Esophagus (tissue), 2 donors: ENCODE results near the gene ZFP3. TPM values are rescaled to one million over a fixed set of nuclear protein-coding genes. Genes with fewer than 3 reads are reported as not detected.
"Not testable (repeated sequence)": the region's sequence is repeated elsewhere in the genome, so short reads cannot be mapped to it uniquely, and the experiment has no call there.

ENCODE experiments used
- H3K27ac ChIP-seq, 2 donors: one replicate each; pipeline ENCODE4 v1.5.1; 2013; ENCODE audit warnings: low read depth in 2 of 2, mild to moderate bottlenecking in 2 of 2, inconsistent platforms in 1 of 2, low read length in 1 of 2, moderate library complexity in 1 of 2
- H3K27me3 ChIP-seq, 2 donors: one replicate each; pipeline ENCODE4 v1.6.1; 2013; ENCODE audit warnings: low read length in 2 of 2, control low read depth in 1 of 2, mild to moderate bottlenecking in 1 of 2; ENCODE audit not compliant: insufficient read depth in 2 of 2, control insufficient read depth in 1 of 2
- H3K36me3 ChIP-seq, 2 donors: one replicate each; pipeline ENCODE4 v1.6.1; 2013; ENCODE audit warnings: low read length in 1 of 2; ENCODE audit not compliant: control insufficient read depth in 2 of 2, insufficient read depth in 2 of 2
- H3K4me1 ChIP-seq, 2 donors: one replicate each; pipeline ENCODE4 v1.6.1; 2013; ENCODE audit warnings: low read length in 1 of 2; ENCODE audit not compliant: control insufficient read depth in 2 of 2, insufficient read depth in 2 of 2
- H3K4me3 ChIP-seq, 2 donors: one replicate each; pipeline ENCODE4 v1.5.1; 2013; ENCODE audit warnings: low read length in 2 of 2, mild to moderate bottlenecking in 2 of 2, low read depth in 1 of 2, moderate library complexity in 1 of 2
- H3K9me3 ChIP-seq, 2 donors: one replicate each; pipeline ENCODE4 v1.6.1; 2013; ENCODE audit warnings: mild to moderate bottlenecking in 2 of 2, low read depth in 1 of 2, low read length in 1 of 2, moderate library complexity in 1 of 2; ENCODE audit not compliant: control insufficient read depth in 2 of 2, insufficient read depth in 1 of 2
- whole genome bisulfite sequencing, 2 donors: extraction: QIAGEN DNeasy Blood & Tissue Kit; methylation state at CpG; one replicate each; pipeline ENCODE4 v1.1.7; 2013; 5-methylcytosine and 5-hydroxymethylcytosine counted together
- polyA plus RNA-seq, 2 donors: library from polyadenylated mRNA; stranded (reverse); fragments of 200-250 nt; gene quantifications; one replicate each; pipeline ENCODE4 v1.2.3, GENCODE V29; 2013
- donor health status: healthy with polysubstance abuse.
- donor health status: Bipolar disorder and iron deficiency.

The ZFP3 gene
- polyA plus RNA-seq, 2 donors: 1.5 to 1.8 TPM

GRCh38 chr17:5129770-5130169, 51.5 kb downstream of the ZFP3 start:
- H3K27me3 ChIP-seq, H3K4me1 ChIP-seq, H3K9me3 ChIP-seq: not testable (repeated sequence)

GRCh38 chr17:5130261-5130660, 52.0 kb downstream of the ZFP3 start:
- H3K27ac ChIP-seq, H3K4me3 ChIP-seq, H3K36me3 ChIP-seq, H3K9me3 ChIP-seq, H3K4me1 ChIP-seq, H3K27me3 ChIP-seq: not testable (repeated sequence)
- WGBS, 2 donors: 90 to 93% methylated on average over 10 of the region's 10 CpGs

More at GRCh38 chr17:5129770-5130169, 51.5 kb downstream of the ZFP3 start:
- not testable (repeated sequence) for H3K27ac ChIP-seq, H3K4me3 ChIP-seq, H3K36me3 ChIP-seq
- WGBS, 2 donors: 88 to 89% methylated on average over 8 of the region's 8 CpGs

- not testable (repeated sequence) for H3K27me3 ChIP-seq, H3K4me1 ChIP-seq, H3K4me3 ChIP-seq, H3K27ac ChIP-seq, H3K9me3 ChIP-seq, H3K36me3 ChIP-seq
- WGBS, 2 donors: 77 to 87% methylated on average over 5 of the region's 5 CpGs
Observed at GRCh38 chr17:5130687-5131086, 52.4 kb downstream of the ZFP3 start.

GRCh38 chr17:5131146-5131715, 53.0 kb downstream of the ZFP3 start:
- Histone ChIP-seq H3K27me3 (no peaks in the 10 kb centered on the region), H3K27ac (no peak overlapping the region), H3K9me3 (no peaks in the 10 kb centered on the region), H3K4me1 (no peaks in the 10 kb centered on the region), H3K4me3 (no peak overlapping the region), H3K36me3 (no peaks in the 10 kb centered on the region)
- 89% methylated on average over 7 of the region's 7 CpGs for WGBS, 2 donors

GRCh38 chr17:5131799-5132502, 53.7 kb downstream of the ZFP3 start:
- not testable (repeated sequence) for H3K4me3 ChIP-seq, H3K9me3 ChIP-seq, H3K4me1 ChIP-seq, H3K36me3 ChIP-seq, H3K27me3 ChIP-seq, H3K27ac ChIP-seq
- WGBS, 2 donors: 83 to 91% methylated on average over 15 to 16 of the region's 16 CpGs

- not testable (repeated sequence) for H3K27me3 ChIP-seq, H3K9me3 ChIP-seq, H3K36me3 ChIP-seq, H3K4me1 ChIP-seq, H3K27ac ChIP-seq, H3K4me3 ChIP-seq
- WGBS, 2 donors: 93% methylated on average over 12 to 15 of the region's 15 CpGs
Observed at GRCh38 chr17:5132503-5133225, 54.4 kb downstream of the ZFP3 start.

GRCh38 chr17:5133311-5133710, 55.0 kb downstream of the ZFP3 start:
- Histone ChIP-seq H3K36me3 (no peaks in the 10 kb centered on the region), H3K4me3 (no peak overlapping the region), H3K27ac (no peak overlapping the region), H3K4me1 (no peaks in the 10 kb centered on the region), H3K27me3 (no peaks in the 10 kb centered on the region), H3K9me3 (no peaks in the 10 kb centered on the region)
- WGBS, 2 donors: 73 to 78% methylated on average over 8 of the region's 8 CpGs

- H3K4me3 ChIP-seq, H3K9me3 ChIP-seq, H3K27ac ChIP-seq, H3K4me1 ChIP-seq, H3K36me3 ChIP-seq, H3K27me3 ChIP-seq: not testable (repeated sequence)
- 91 to 92% methylated on average over 8 of the region's 8 CpGs for WGBS, 2 donors
Observed at GRCh38 chr17:5133961-5134360, 55.7 kb downstream of the ZFP3 start.

- not testable (repeated sequence) for H3K36me3 ChIP-seq, H3K4me3 ChIP-seq, H3K27ac ChIP-seq, H3K4me1 ChIP-seq, H3K27me3 ChIP-seq, H3K9me3 ChIP-seq
- WGBS, 2 donors: 80 to 86% methylated on average over 11 of the region's 11 CpGs
Observed at GRCh38 chr17:5134571-5134970, 56.3 kb downstream of the ZFP3 start.
